Thyroid gland (tissue), 4 donors: ENCODE measurements around the gene MARVELD1.

Experiments used
- CTCF ChIP-seq, 6 experiments: fragments of 200-600 bp in 3 of 6; fragments of 450-650 bp in 3 of 6; sonication (generic) in 3 of 6; IDR thresholded peaks; one replicate each; pipeline ENCODE4 v1.5.1; 2016 to 2019; ENCODE audit warnings: antibody characterized with exemption in 6 of 6, mild to moderate bottlenecking in 2 of 6, inconsistent platforms in 1 of 6, moderate library complexity in 1 of 6
- POLR2A ChIP-seq, 2 donors: fragments of 450-650 bp; IDR thresholded peaks; one replicate each; pipeline ENCODE4 v1.6.1; 2017; ENCODE audit warnings: antibody characterized with exemption in 2 of 2, mild to moderate bottlenecking in 2 of 2, moderate library complexity in 1 of 2

GRCh38 chr10:97719602-97720001 lies 6.1 kb downstream of the MARVELD1 start:
- TF ChIP-seq CTCF (IDR thresholded peaks at IDR 0.05) (no peak), POLR2A (IDR thresholded peaks at IDR 0.05) (no peak)
